ENCODE measurements around the gene SLC38A10.

- TF ChIP-seq, protein P1, sequence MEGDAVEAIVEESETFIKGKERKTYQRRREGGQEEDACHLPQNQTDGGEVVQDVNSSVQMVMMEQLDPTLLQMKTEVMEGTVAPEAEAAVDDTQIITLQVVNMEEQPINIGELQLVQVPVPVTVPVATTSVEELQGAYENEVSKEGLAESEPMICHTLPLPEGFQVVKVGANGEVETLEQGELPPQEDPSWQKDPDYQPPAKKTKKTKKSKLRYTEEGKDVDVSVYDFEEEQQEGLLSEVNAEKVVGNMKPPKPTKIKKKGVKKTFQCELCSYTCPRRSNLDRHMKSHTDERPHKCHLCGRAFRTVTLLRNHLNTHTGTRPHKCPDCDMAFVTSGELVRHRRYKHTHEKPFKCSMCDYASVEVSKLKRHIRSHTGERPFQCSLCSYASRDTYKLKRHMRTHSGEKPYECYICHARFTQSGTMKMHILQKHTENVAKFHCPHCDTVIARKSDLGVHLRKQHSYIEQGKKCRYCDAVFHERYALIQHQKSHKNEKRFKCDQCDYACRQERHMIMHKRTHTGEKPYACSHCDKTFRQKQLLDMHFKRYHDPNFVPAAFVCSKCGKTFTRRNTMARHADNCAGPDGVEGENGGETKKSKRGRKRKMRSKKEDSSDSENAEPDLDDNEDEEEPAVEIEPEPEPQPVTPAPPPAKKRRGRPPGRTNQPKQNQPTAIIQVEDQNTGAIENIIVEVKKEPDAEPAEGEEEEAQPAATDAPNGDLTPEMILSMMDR (CRISPR knock-in tag; IDR thresholded peaks at IDR 0.05), result no peak
- no peak for TF ChIP-seq JUN (CRISPR knock-in tag; IDR thresholded peaks at IDR 0.05)
- TF ChIP-seq, protein P2, sequence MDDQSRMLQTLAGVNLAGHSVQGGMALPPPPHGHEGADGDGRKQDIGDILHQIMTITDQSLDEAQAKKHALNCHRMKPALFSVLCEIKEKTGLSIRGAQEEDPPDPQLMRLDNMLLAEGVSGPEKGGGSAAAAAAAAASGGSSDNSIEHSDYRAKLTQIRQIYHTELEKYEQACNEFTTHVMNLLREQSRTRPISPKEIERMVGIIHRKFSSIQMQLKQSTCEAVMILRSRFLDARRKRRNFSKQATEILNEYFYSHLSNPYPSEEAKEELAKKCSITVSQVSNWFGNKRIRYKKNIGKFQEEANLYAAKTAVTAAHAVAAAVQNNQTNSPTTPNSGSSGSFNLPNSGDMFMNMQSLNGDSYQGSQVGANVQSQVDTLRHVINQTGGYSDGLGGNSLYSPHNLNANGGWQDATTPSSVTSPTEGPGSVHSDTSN (CRISPR knock-in tag; IDR thresholded peaks at IDR 0.05; ENCODE audit: borderline replicate concordance), result no peak
- TF ChIP-seq, protein P3, sequence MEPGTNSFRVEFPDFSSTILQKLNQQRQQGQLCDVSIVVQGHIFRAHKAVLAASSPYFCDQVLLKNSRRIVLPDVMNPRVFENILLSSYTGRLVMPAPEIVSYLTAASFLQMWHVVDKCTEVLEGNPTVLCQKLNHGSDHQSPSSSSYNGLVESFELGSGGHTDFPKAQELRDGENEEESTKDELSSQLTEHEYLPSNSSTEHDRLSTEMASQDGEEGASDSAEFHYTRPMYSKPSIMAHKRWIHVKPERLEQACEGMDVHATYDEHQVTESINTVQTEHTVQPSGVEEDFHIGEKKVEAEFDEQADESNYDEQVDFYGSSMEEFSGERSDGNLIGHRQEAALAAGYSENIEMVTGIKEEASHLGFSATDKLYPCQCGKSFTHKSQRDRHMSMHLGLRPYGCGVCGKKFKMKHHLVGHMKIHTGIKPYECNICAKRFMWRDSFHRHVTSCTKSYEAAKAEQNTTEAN (CRISPR knock-in tag; conservative IDR thresholded peaks at IDR 0.05), result no peak
Observed at GRCh38 chr17:81335773-81336157, 40.7 kb upstream of the SLC38A10 start.

Data from HepG2 (cell line).